Measurements from ENCODE around the gene CELF1. TPM values are rescaled to one million over a fixed set of nuclear protein-coding genes. Genes with fewer than 3 reads are reported as not detected.

Gene CELF1
- total and polyA plus RNA-seq, 12 donors = 24.4 to 97.0 (median 85.5) TPM

DNA sequence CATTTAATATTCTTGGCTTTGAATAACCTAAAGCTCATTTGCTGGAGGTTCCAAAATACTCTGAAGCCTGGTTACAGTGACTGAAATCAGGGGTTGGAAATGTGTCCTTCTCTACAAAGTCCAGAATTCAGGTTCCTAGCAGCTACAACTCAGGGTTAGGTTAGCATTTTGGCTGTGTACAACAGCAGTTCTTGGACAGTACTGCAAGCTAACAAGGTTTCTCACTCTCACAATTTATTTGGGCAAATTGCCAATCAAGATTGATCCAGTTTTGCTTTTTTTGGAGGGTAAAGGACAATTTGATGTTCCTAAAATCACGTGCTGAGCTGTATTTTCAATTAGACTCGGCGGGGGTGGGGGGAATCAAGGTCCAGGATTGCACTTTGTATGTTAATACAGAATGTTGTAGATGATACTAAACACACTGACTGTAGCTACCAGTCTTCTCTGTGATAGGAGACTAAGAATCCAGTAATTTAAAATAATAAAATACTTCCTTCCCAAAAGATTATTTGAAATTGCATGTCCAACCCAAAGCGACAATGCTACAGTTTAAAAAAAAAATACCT is 54.3 kb downstream of the CELF1 start:
- Histone ChIP-seq H3K27ac (peak overlapping the region in 4 of 10 donors; percentile 27 to 82 (median 38)), H3K27me3 (no peaks in the 10 kb centered on the region), H3K9me3 (no peaks in the 10 kb centered on the region), H3K36me3 (peaks cover 0 to 42% (median 4%) of the 10 kb centered on the region in 9 donors), H3K4me3 (no peak overlapping the region), H3K4me1 (peaks cover 13 to 88% (median 75%) of the 10 kb centered on the region in 9 donors)
- intact Hi-C loops (cut with DNase I) = loop anchor here in 3 of 10 donors (10.0 kb wide), 2 partner anchors 56 to 116 kb away; partner anchors contain the start of gene CELF1 (in 2 of the 3)
- TF ChIP-seq, protein P1, sequence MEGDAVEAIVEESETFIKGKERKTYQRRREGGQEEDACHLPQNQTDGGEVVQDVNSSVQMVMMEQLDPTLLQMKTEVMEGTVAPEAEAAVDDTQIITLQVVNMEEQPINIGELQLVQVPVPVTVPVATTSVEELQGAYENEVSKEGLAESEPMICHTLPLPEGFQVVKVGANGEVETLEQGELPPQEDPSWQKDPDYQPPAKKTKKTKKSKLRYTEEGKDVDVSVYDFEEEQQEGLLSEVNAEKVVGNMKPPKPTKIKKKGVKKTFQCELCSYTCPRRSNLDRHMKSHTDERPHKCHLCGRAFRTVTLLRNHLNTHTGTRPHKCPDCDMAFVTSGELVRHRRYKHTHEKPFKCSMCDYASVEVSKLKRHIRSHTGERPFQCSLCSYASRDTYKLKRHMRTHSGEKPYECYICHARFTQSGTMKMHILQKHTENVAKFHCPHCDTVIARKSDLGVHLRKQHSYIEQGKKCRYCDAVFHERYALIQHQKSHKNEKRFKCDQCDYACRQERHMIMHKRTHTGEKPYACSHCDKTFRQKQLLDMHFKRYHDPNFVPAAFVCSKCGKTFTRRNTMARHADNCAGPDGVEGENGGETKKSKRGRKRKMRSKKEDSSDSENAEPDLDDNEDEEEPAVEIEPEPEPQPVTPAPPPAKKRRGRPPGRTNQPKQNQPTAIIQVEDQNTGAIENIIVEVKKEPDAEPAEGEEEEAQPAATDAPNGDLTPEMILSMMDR (IDR thresholded peaks at IDR 0.05) = no peak
- 64 to 74% methylated on average over 4 of the region's 4 CpGs for WGBS, 2 donors
- no peak for DNase-seq
- no peak for ATAC-seq

DNA sequence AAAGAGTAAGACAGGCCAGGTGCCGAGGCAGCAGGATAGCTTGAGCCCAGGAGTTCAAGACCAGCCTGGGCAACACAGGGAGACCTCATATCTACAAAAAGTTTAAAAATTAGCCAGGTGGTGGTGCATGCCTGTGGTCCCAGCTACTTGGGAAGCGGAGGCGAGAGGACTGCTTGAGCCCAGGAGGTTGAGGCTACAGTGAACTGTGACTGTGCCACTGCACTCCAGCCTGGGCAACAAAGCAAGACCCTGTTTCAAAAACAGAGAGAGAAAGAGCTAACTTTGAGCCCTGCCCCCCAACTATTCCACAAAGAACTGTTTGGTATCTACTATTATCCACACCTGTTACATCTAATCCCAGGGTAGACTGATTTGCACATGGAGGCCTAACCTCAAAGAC is 54.8 kb downstream of the CELF1 start:
- H3K4me3 ChIP-seq = no peak overlapping the region
- H3K9me3 ChIP-seq = no peaks in the 10 kb centered on the region
- H3K27me3 ChIP-seq = no peaks in the 10 kb centered on the region
- ATAC-seq (no peak), DNase-seq (no peak)
- H3K4me1 ChIP-seq = peaks cover 13 to 84% (median 75%) of the 10 kb centered on the region in 9 donors
- peaks cover 0 to 47% (median 5%) of the 10 kb centered on the region in 9 donors for H3K36me3 ChIP-seq
- intact Hi-C loops (cut with DNase I) = loop anchor here in 3 of 10 donors (10.0 kb wide), 2 partner anchors 57 to 117 kb away; partner anchors contain the start of gene CELF1 (in 2 of the 3)
- 98 to 99% methylated on average over 3 of the region's 3 CpGs for WGBS, 2 donors
- TF ChIP-seq, protein P1 (IDR thresholded peaks at IDR 0.05) = no peak
- H3K27ac ChIP-seq = peak overlapping the region in 1 of 10 donors; percentile 82

- Histone ChIP-seq H3K9me3 (no peaks in the 10 kb centered on the region), H3K27me3 (no peaks in the 10 kb centered on the region), H3K4me1 (peaks cover 13 to 88% (median 71%) of the 10 kb centered on the region in 9 donors), H3K27ac (peak overlapping the region in 1 of 10 donors; percentile 5), H3K36me3 (peaks cover 0 to 60% (median 5%) of the 10 kb centered on the region in 9 donors), H3K4me3 (no peak overlapping the region)
- ATAC-seq (no peak), DNase-seq (no peak)
- intact Hi-C loops (cut with DNase I) = loop anchor here in 3 of 10 donors (10.0 kb wide), 2 partner anchors 58 to 118 kb away; partner anchors contain the start of gene CELF1 (in 2 of the 3)
- TF ChIP-seq, protein P1 (IDR thresholded peaks at IDR 0.05) = no peak
Measured at GRCh38 chr11:47496808-47497207, 56.1 kb downstream of the CELF1 start.

DNA sequence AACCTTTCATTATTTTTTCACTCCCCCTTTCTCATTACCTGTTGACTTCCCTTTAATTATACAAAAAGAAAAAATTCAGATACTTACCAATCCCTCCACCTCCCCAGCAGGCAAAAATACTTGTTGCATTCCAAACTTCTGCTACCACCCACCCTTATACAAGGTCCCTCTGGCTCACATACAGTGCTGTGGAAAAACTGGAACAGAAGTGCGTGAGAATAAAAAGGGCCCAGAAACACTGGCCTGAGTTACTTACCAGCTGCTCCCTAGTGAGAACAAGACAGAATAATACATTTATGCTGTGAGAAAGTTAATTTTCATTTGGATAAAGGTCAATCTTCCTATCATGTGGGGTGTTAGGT is 57.1 kb downstream of the CELF1 start:
- H3K36me3 ChIP-seq = peaks cover 0 to 62% (median 5%) of the 10 kb centered on the region in 9 donors
- peaks cover 11 to 78% (median 62%) of the 10 kb centered on the region in 9 donors for H3K4me1 ChIP-seq
- no peaks in the 10 kb centered on the region for H3K27me3 ChIP-seq
- intact Hi-C loops (cut with DNase I) = loop anchor here in 3 of 10 donors (10.0 kb wide), 2 partner anchors 59 to 119 kb away; partner anchors contain the start of gene CELF1 (in 2 of the 3)
- peak overlapping the region in 1 of 10 donors; percentile 18 for H3K27ac ChIP-seq
- no peak overlapping the region for H3K4me3 ChIP-seq
- peak in 1 of 8 donors; percentile 37 for ATAC-seq
- TF ChIP-seq, protein P1 (IDR thresholded peaks at IDR 0.05) = no peak
- H3K9me3 ChIP-seq = no peaks in the 10 kb centered on the region
- 61 to 66% methylated on average over 1 of the region's 1 CpG for WGBS, 2 donors
- DNase-seq = no peak
